HCT116 (cell line): ENCODE results near the gene RAD9B.

Experiments
- EZH2 ChIP-seq: fragments of 200-600 bp; sonication (generic); IDR thresholded peaks from 2 replicates; pipeline ENCODE4 v1.6.1; 2017; ENCODE audit warnings: antibody characterized with exemption, mixed run types
- FOSL1 ChIP-seq: IDR thresholded peaks from 2 replicates; pipeline ENCODE4 v1.6.1; 2012; ENCODE audit warnings: low read depth
- JUND ChIP-seq: IDR thresholded peaks from 2 replicates; pipeline ENCODE4 v1.6.1; 2012
- POLR2A ChIP-seq: IDR thresholded peaks from 2 replicates; pipeline ENCODE4 v1.7.0; 2011; ENCODE audit warnings: borderline replicate concordance; ENCODE audit not compliant: insufficient read depth, insufficient read length; ENCODE audit errors: extremely low read depth
- POLR2AphosphoS5 ChIP-seq: IDR thresholded peaks from 2 replicates; pipeline ENCODE4 v1.6.1; 2011; ENCODE audit warnings: mild to moderate bottlenecking, low read depth, low read length, moderate library complexity
- RAD21 ChIP-seq: IDR thresholded peaks from 2 replicates; pipeline ENCODE4 v1.6.1; 2012; ENCODE audit warnings: low read depth, mild to moderate bottlenecking
- SP1 ChIP-seq: IDR thresholded peaks from 2 replicates; pipeline ENCODE4 v1.6.1; 2012; ENCODE audit warnings: low read depth
- YY1 ChIP-seq: IDR thresholded peaks from 2 replicates; pipeline ENCODE4 v1.6.1; 2011; ENCODE audit warnings: low read length, low read depth, moderate library complexity, mild to moderate bottlenecking; ENCODE audit not compliant: insufficient replicate concordance; ENCODE audit errors: extremely low read depth
- ZFX ChIP-seq: fragments of 450-650 bp; IDR thresholded peaks from 2 replicates; pipeline ENCODE4 v1.6.1; 2017
- ZNF274 ChIP-seq: fragments of 200-500 bp; sonication (Bioruptor generic); IDR thresholded peaks from 2 replicates; pipeline ENCODE4 v1.6.1; 2014; ENCODE audit warnings: mild to moderate bottlenecking, low read depth, low read length, inconsistent platforms
- TF ChIP-seq, protein P1 (sequence below): IDR thresholded peaks from 2 replicates; pipeline ENCODE4 v1.6.1; 2011; ENCODE audit warnings: mild to moderate bottlenecking, low read length, moderate library complexity; ENCODE audit not compliant: insufficient replicate concordance; ENCODE audit errors: extremely low read depth
- TF ChIP-seq, protein P2 (sequence below), 3 experiments: fragments of 200-600 bp in 1 of 3; sonication (generic) in 1 of 3; IDR thresholded peaks in 2 of 3; conservative IDR thresholded peaks in 1 of 3; 2 replicates each; pipeline ENCODE4 v1.5.1; 2012 to 2017; ENCODE audit warnings: low read depth in 2 of 3, low read length in 2 of 3, antibody characterized with exemption in 1 of 3, borderline replicate concordance in 1 of 3, control low read depth in 1 of 3, mild to moderate bottlenecking in 1 of 3, mixed read lengths in 1 of 3, mixed run types in 1 of 3, moderate library complexity in 1 of 3; ENCODE audit not compliant: insufficient read depth in 1 of 3
- TF ChIP-seq, protein P3 (sequence below): IDR thresholded peaks from 2 replicates; pipeline ENCODE4 v1.6.1; 2012
- TF ChIP-seq, protein P4 (sequence below): IDR thresholded peaks from 2 replicates; pipeline ENCODE4 v1.6.1; 2012

DNA sequence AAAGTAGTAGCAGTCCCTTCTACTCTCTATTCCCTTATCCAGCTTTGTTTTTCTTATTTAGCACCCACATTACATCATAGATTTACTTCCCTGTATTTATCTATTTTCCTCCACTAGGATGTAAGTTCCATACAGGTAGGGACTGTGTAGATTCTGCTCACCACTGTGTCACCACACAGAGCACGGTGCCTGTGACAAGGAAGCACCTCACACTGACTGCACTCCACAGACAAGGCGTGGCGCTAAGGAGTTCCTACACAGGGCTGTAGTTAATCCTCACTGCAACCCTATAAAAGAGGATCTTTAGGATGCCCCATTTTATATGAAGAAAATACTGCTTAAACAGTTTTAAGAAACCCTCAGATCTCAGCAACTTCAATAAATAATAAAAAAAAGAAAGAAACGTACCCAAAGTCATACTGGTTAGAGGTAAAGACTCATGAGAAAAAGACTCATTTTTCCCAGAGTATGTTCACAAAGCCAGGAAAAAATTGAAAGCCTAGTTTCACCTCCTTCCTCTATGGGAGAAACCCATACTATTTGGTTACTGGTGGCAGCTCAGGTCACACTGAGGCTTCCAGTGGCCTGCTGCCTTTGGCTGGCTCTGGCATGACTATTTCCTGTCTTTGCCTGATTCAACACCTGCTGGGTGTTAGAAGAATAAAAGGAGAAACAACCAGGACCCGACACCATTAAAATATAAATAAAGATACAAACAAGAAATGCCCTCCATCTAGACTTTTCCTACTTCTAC, 36.9 kb downstream of the RAD9B start:
- TF ChIP-seq, protein P1, sequence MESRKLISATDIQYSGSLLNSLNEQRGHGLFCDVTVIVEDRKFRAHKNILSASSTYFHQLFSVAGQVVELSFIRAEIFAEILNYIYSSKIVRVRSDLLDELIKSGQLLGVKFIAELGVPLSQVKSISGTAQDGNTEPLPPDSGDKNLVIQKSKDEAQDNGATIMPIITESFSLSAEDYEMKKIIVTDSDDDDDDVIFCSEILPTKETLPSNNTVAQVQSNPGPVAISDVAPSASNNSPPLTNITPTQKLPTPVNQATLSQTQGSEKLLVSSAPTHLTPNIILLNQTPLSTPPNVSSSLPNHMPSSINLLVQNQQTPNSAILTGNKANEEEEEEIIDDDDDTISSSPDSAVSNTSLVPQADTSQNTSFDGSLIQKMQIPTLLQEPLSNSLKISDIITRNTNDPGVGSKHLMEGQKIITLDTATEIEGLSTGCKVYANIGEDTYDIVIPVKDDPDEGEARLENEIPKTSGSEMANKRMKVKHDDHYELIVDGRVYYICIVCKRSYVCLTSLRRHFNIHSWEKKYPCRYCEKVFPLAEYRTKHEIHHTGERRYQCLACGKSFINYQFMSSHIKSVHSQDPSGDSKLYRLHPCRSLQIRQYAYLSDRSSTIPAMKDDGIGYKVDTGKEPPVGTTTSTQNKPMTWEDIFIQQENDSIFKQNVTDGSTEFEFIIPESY: no peak
- TF ChIP-seq, protein P2, sequence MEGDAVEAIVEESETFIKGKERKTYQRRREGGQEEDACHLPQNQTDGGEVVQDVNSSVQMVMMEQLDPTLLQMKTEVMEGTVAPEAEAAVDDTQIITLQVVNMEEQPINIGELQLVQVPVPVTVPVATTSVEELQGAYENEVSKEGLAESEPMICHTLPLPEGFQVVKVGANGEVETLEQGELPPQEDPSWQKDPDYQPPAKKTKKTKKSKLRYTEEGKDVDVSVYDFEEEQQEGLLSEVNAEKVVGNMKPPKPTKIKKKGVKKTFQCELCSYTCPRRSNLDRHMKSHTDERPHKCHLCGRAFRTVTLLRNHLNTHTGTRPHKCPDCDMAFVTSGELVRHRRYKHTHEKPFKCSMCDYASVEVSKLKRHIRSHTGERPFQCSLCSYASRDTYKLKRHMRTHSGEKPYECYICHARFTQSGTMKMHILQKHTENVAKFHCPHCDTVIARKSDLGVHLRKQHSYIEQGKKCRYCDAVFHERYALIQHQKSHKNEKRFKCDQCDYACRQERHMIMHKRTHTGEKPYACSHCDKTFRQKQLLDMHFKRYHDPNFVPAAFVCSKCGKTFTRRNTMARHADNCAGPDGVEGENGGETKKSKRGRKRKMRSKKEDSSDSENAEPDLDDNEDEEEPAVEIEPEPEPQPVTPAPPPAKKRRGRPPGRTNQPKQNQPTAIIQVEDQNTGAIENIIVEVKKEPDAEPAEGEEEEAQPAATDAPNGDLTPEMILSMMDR (IDR thresholded peaks at IDR 0.05 in 2 of 3, conservative IDR thresholded peaks at IDR 0.05 in 1 of 3; ENCODE audit: borderline replicate concordance in 1 of 3, insufficient read depth in 1 of 3, low read depth in 2 of 3, low read length in 2 of 3): no peak
- TF ChIP-seq ZNF274: no peak
- TF ChIP-seq POLR2AphosphoS5: no peak
- no peak for TF ChIP-seq FOSL1
- no peak for TF ChIP-seq POLR2A
- no peak for TF ChIP-seq JUND
- no peak for TF ChIP-seq ZFX
- no peak for TF ChIP-seq EZH2
- no peak for TF ChIP-seq SP1
- TF ChIP-seq YY1: no peak
- TF ChIP-seq, protein P3, sequence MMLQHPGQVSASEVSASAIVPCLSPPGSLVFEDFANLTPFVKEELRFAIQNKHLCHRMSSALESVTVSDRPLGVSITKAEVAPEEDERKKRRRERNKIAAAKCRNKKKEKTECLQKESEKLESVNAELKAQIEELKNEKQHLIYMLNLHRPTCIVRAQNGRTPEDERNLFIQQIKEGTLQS: no peak
- TF ChIP-seq, protein P4, sequence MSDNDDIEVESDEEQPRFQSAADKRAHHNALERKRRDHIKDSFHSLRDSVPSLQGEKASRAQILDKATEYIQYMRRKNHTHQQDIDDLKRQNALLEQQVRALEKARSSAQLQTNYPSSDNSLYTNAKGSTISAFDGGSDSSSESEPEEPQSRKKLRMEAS: no peak
- no peak for TF ChIP-seq RAD21
